Measurements from ENCODE around the gene ZIC5. TPM values are rescaled to one million over a fixed set of nuclear protein-coding genes. Genes with fewer than 3 reads are reported as not detected.

The ZIC5 gene
- total RNA-seq, 4 donors from 2014 or later, result 0.19 TPM; not detected in 3

DNA sequence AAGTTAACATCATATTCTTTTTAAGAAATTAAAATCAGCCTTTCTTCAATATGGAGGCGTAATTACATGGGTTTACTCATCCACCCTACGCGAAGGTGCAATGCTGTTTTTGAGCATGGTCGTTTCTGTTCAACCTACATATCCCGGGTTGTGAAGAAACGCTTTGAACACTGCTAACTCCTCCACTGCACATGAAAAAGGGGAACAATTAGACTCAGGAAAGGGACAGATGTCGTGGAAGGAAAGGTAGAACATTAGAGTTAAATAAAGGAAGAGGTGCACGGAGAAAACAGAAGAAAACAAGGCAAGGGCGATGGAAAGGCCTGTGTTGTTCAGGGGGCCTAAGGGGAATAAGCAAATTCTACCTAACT, 4.1 kb downstream of the ZIC5 start:
- TF ChIP-seq, protein P1, sequence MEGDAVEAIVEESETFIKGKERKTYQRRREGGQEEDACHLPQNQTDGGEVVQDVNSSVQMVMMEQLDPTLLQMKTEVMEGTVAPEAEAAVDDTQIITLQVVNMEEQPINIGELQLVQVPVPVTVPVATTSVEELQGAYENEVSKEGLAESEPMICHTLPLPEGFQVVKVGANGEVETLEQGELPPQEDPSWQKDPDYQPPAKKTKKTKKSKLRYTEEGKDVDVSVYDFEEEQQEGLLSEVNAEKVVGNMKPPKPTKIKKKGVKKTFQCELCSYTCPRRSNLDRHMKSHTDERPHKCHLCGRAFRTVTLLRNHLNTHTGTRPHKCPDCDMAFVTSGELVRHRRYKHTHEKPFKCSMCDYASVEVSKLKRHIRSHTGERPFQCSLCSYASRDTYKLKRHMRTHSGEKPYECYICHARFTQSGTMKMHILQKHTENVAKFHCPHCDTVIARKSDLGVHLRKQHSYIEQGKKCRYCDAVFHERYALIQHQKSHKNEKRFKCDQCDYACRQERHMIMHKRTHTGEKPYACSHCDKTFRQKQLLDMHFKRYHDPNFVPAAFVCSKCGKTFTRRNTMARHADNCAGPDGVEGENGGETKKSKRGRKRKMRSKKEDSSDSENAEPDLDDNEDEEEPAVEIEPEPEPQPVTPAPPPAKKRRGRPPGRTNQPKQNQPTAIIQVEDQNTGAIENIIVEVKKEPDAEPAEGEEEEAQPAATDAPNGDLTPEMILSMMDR (IDR thresholded peaks at IDR 0.05; ENCODE audit: low read depth), result no peak

DNA sequence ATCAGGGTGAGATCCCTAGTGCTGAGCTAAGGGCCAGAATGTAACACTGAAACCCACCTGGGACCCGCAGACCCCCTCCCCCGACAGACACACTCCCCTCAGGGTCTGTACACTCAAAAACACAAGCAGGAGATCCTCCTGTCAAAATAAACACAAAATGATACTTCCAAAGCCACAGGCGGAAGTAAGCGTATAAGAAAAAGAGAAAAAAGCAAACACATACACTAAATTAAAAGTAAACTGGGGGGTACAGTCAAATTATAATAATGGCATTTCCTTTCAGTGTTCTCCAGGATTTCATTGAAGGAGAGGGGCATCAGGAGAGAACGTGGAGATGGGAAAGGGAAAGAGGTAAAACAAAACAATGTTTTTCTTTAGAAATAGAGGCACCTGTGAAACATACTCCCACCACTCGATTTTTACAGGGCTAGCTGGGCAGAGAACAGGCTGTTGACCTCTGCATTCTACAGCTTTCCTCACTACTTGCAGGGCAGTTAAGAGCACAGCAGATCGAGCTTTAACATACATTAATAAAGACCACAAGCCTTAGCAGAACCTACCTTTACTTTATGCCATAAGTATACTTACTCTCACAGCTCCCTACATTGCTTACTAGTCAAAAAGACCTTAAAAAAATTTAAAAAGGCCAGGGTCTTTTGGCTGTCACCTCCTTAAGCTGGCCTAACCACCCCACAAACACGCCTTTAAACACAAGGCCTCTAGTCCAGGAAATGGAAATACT, 5.3 kb downstream of the ZIC5 start:
- TF ChIP-seq, protein P1 (IDR thresholded peaks at IDR 0.05; ENCODE audit: low read depth), result no peak

DNA sequence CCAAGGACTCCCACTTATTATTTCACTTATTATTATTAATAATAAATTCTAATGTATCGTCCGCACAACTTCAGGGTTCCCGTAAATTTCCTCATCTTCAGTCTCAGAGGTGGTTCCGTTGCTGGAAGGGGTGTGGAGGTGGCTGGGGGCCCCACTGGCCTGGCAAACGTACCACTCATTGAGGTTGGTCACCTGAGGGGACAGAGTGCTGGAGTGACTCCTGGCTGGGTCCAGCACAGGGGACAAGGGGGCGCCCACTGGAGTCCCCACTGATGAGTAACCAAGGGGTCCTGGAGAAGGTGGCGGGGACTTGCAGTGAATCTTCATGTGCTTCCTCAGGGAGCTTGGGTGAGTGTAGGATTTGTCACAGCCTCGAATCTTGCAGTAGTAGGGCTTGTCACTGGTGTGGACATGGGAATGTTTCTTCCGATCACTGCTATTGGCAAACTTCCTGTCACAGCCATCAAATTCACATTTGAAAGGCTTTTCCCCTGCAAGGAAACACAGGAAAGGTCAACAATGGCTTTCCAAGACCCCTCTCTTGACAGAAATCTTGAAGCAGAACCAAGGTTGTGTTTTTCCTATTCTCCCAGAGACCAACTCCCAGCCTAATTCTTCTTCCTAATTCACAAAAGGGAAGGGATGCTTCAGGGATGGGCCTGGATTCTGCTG, 6.1 kb downstream of the ZIC5 start:
- TF ChIP-seq, protein P1 (IDR thresholded peaks at IDR 0.05; ENCODE audit: low read depth), result no peak

DNA sequence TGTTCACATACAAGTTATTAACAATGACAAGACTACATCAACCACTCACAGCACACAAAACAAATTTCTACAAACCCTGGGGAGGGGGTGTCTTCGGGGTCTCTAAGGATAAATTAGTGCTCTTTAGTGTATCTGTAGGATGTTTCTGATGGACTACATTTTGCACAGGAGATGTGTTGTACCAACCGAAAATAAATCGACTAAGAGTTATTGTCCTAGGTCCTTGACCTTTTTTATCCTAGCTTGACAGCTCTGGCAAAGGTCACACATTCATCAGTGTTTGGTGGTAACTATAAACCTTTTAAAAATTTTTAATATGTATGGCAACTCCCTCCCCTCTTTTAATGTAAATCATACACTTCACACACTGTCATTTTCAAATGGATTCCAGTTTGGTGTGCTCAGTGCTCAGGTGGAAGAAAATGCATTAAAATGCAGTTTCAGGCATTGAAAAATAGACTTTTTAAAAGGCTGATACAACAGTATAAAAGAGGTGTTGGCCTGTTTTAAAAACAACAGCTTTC, 7.7 kb downstream of the ZIC5 start:
- TF ChIP-seq, protein P1 (IDR thresholded peaks at IDR 0.05; ENCODE audit: low read depth), result no peak

DNA sequence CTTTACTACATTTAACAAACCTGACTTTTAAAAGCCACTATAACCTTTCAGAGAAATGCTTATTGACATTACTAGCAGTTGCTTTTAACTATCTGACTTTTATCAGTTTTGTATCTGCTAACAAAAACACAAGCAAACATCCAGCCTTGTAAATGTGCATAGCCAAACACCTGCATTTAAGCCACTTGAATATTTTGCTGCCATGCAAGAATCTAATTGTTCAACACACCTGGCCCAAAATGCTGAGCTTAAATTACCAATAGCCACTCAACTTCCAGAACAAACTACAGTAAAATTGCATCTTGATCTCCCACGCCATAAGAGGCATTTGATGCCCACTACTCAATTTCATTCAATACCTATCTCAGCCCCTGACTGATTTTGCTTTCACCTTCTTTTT, 9.3 kb downstream of the ZIC5 start:
- TF ChIP-seq, protein P1 (IDR thresholded peaks at IDR 0.05; ENCODE audit: low read depth), result no peak

DNA sequence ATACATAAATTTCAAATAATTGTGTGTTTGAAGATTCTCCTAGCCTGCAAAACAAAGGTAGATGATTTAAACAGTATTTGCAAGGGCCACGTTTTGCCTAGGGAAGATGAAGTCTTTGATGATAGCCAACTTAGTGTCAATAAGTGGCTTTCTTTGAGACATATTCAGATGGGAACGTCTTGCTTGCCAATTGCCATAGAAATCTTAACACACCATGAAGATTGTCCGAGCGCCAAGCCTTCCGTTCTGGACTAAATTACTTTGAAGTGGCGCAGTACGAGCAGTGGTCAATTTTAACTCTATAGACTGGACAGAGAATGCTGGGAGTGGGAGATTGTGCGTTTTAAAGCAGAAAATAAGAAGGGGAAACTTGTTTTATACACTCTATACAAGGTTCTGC, 9.9 kb downstream of the ZIC5 start:
- TF ChIP-seq, protein P1 (IDR thresholded peaks at IDR 0.05; ENCODE audit: low read depth), result no peak

DNA sequence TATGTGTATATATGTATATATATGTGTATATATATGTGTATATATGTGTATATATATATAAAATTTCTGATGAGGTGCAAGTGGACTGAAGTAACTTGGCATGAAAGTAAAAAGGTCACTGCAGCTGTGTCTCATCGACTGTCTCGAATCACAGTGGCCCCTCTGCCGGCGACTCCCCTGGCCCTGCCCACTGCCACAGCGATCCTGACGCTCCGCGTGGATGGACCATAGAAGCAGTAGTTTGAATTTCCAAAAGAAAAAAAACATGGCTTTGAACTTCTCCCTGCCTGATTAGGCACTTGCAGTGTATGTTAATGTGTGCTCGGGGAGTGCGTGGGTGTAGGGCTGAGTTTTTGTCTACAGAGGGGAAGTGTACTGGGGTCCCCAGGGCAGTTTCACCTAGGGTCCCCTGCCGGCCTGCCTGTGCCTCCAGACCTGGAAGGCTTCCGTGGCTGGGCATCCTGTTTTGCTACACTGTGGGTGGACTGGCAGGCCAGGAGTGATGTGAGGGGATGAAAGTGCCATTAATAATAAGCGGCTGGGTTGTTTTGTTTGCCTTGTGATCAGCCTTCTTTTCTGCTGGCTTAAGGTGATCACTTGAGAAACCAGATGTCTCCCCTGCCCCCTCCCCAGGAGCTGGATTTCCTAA, 10.8 kb downstream of the ZIC5 start:
- TF ChIP-seq, protein P1 (IDR thresholded peaks at IDR 0.05; ENCODE audit: low read depth), result no peak
